Breast epithelium (tissue), 3 donors: ENCODE data around the gene GIMAP5.

Source experiments
- CTCF ChIP-seq, 3 donors: fragments of 450-650 bp; IDR thresholded peaks; one replicate each; pipeline ENCODE4 v1.5.1; 2016 to 2017; ENCODE audit warnings: antibody characterized with exemption in 3 of 3, mild to moderate bottlenecking in 3 of 3, moderate library complexity in 3 of 3
- POLR2A ChIP-seq: fragments of 450-650 bp; IDR thresholded peaks from one replicate; pipeline ENCODE4 v1.6.1; 2016; ENCODE audit warnings: antibody characterized with exemption, mild to moderate bottlenecking, moderate library complexity

GRCh38 chr7:150737265-150738055 lies at the start of gene GIMAP5:
- TF ChIP-seq POLR2A (no peak), CTCF (IDR thresholded peaks at IDR 0.05) (no peak)
